GM21526 (cell line): ENCODE measurements around the gene TAF1D.
"Not testable (repeated sequence)": the region's sequence is repeated elsewhere in the genome, so short reads cannot be mapped to it uniquely, and the experiment has no call there.

Source experiments
- ATAC-seq: cut with Tn5 transposase; IDR thresholded peaks from one replicate; pipeline ENCODE4 v1.9.1; 2021; ENCODE audit warnings: moderate library complexity; ENCODE audit not compliant: unreplicated experiment, low FRiP score

The TAF1D gene

GRCh38 chr11:93741094-93741881 lies at the start of gene TAF1D, which contains the start of gene C11orf54:
TAF1D (minus strand) TSS chr11:93741495; CDS start chr11:93739304, 2,191 bp downstream.
C11orf54 (plus strand) TSS chr11:93741672; CDS start chr11:93747394, 5,722 bp downstream.
- ATAC-seq, result peak; percentile 82

DNA sequence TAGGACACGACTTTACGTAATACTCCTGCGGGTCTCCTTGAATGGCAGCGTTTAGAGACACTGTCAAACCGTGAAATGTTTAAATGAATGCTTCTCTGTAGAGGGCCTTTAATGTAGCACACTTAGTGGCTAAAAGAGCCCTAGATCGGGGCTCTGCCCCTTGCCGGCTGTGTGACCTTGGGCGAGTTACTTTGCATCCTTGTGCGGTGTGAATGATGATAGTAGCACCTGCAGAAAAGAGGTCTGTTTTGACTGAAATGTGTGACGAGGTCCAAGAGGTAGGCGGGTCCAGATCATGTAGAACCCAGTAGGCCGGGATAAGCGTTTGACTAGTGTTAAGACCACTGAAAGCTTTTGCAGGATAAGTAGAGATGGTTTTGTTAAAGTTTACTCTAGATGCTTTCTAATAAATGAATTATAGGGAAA lies 43.7 kb upstream of the TAF1D start:
- peak; percentile 37 for ATAC-seq

DNA sequence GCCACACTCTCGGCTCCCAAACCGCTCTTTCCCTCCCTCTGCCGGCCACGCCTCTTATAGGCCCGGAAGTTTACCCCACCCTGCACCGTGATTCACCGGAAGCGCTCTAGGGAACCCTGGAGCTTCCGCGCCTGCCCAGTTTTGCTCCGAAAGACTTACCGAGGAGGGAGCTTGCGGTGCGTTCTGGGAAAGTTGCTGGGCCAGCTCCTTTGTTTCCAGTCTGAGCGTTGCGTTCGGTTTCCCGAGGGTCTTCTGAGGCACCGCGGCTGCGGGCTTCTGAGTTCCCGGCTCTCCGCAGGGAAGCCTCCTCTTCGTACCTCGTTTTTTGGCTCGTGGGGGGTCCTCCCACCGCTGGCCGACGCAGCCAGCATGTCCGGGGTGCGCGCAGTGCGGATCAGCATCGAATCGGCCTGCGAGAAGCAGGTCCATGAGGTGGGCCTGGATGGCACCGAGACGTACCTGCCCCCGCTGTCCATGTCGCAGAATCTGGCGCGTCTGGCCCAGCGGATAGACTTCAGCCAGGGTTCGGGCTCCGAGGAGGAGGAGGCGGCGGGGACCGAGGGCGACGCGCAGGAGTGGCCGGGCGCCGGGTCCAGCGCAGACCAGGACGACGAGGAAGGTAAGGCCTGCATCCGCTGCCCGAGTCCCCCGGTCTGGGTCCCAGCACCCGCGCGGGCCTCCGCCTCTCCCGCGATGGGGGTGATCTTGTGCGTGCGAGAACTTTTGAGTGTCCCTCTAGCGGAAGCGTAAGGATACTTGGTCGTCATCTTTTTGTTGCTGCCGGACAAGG lies 43.0 kb upstream of the TAF1D start, which contains the start of gene MED17:
MED17 (plus strand) TSS at position 138 of the 790 bp plus-strand sequence; CDS start at position 370, 232 bp downstream.
- ATAC-seq, result peak; percentile 97

- ATAC-seq, result peak; percentile 47
These were observed 42.5 kb upstream of the TAF1D start for GRCh38 chr11:93783765-93784144.

- no peak for ATAC-seq
These were observed 42.1 kb upstream of the TAF1D start for GRCh38 chr11:93783362-93783761.

- ATAC-seq, result no peak
These were observed 34.0 kb upstream of the TAF1D start for GRCh38 chr11:93775289-93775688.

DNA sequence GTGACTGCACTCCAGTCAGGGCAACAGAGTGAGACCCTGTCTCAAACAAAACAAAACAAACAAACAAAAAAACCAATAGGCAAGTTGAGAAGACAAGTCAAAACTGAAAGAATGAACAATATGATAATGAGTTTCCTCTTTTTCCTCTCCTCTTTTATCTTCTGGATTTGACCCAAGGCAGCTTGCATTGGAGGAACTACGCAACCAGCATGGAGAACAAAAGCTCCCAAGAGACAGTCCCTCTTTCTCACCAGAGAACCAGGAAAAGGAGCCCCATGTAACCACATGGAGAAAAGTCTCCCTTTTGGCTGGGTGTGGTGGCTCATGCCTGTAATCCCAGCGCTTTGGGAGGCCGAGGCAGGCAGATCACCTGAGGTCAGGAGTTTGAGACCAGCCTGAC lies 33.3 kb upstream of the TAF1D start:
- ATAC-seq, result not testable (repeated sequence)

- no peak for ATAC-seq
These were observed 32.4 kb upstream of the TAF1D start for GRCh38 chr11:93773601-93774200.

DNA sequence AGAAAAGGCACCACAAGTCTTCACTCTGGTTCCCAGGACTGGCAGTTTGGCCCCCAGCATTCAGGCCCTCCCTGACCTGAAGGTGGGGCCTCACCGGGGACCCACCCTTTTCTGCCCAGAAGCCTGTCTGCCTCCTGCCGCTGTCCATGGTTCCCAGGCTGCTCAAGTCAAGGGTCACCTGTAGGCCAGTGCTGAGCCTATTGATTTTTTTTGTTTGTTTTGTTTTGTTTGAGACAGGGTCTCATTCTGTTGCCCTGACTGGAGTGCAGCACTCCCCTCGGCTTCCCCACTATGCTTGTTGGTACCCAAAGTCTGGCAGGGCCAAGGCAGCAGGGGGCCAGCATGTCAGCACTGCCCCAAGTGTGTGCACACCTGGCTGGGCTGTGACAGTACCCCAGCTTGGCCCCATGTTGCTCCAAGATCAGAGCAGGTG lies 31.8 kb upstream of the TAF1D start:
- ATAC-seq, result no peak

- ATAC-seq, result no peak
These were observed 30.8 kb upstream of the TAF1D start for GRCh38 chr11:93772123-93772522.

- no peak for ATAC-seq
These were observed 28.9 kb upstream of the TAF1D start for GRCh38 chr11:93770160-93770559.

GRCh38 chr11:93767018-93767417 lies 25.7 kb upstream of the TAF1D start:
- no peak for ATAC-seq

GRCh38 chr11:93766504-93766903 lies 25.2 kb upstream of the TAF1D start:
- ATAC-seq, result no peak

DNA sequence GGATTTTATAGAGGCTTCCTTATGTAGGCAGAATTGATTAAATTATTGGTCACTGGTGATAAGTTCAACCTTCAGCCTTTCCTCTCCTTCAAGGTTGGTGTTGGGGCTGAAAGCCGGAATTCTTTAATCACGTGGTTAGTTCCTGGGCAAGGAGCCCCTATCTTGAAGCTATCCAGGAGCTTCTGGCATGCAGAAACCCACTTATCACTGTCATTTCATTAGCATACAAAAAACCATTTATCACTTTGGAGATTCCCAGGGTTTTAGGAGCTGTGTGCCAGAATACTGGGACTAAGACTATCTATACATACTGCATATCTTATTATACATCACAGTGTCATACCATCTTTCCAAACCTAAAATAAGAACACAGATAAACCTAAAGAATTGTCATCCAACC lies 24.3 kb upstream of the TAF1D start:
- ATAC-seq, result no peak

GRCh38 chr11:93761910-93762309 lies 20.6 kb upstream of the TAF1D start:
- ATAC-seq, result no peak

- not testable (repeated sequence) for ATAC-seq
These were observed 17.8 kb upstream of the TAF1D start for GRCh38 chr11:93759123-93759522.

GRCh38 chr11:93757924-93758865 lies 16.9 kb upstream of the TAF1D start:
- ATAC-seq, result no peak

- no peak for ATAC-seq
These were observed 16.0 kb upstream of the TAF1D start for GRCh38 chr11:93757301-93757700.

- ATAC-seq, result no peak
These were observed 15.5 kb upstream of the TAF1D start for GRCh38 chr11:93756748-93757147.

GRCh38 chr11:93753241-93753640 lies 11.9 kb upstream of the TAF1D start:
- no peak for ATAC-seq
